GM21360 (cell line): ENCODE data around the gene DGKI.
A peak's percentile ranks its signal among the peaks of the same experiment; 100 is the strongest.
"Not testable (repeated sequence)": the region's sequence is repeated elsewhere in the genome, so short reads cannot be mapped to it uniquely, and the experiment has no call there.

Source experiments
- ATAC-seq: cut with Tn5 transposase; IDR thresholded peaks from one replicate; pipeline ENCODE4 v1.9.1; 2021; ENCODE audit warnings: mild to moderate bottlenecking, moderate library complexity; ENCODE audit not compliant: unreplicated experiment

The DGKI gene

GRCh38 chr7:137836541-137836940 is 10.2 kb downstream of the DGKI start:
- no peak for ATAC-seq

GRCh38 chr7:137836113-137836509 is 10.7 kb downstream of the DGKI start:
- no peak for ATAC-seq

GRCh38 chr7:137835486-137836112 is 11.2 kb downstream of the DGKI start:
- no peak for ATAC-seq

GRCh38 chr7:137834552-137834951 is 12.2 kb downstream of the DGKI start:
- ATAC-seq = no peak

- not testable (repeated sequence) for ATAC-seq
These were observed 13.8 kb downstream of the DGKI start for GRCh38 chr7:137832990-137833389.

GRCh38 chr7:137832382-137832781 is 14.4 kb downstream of the DGKI start:
- ATAC-seq = no peak

- not testable (repeated sequence) for ATAC-seq
These were observed 15.2 kb downstream of the DGKI start for GRCh38 chr7:137831555-137831954.

- no peak for ATAC-seq
These were observed 17.3 kb downstream of the DGKI start for GRCh38 chr7:137829337-137829992.

GRCh38 chr7:137828456-137828855 is 18.3 kb downstream of the DGKI start:
- no peak for ATAC-seq

- no peak for ATAC-seq
These were observed 21.3 kb downstream of the DGKI start for GRCh38 chr7:137825489-137825888.

GRCh38 chr7:137820677-137821420 is 25.9 kb downstream of the DGKI start:
- no peak for ATAC-seq

GRCh38 chr7:137820156-137820555 is 26.6 kb downstream of the DGKI start:
- no peak for ATAC-seq

- no peak for ATAC-seq
These were observed 28.7 kb downstream of the DGKI start for GRCh38 chr7:137818036-137818435.

GRCh38 chr7:137816696-137817320 is 30.0 kb downstream of the DGKI start:
- no peak for ATAC-seq

GRCh38 chr7:137813541-137813940 is 33.2 kb downstream of the DGKI start:
- ATAC-seq = no peak

- no peak for ATAC-seq
These were observed 36.5 kb downstream of the DGKI start for GRCh38 chr7:137810248-137810647.

GRCh38 chr7:137804836-137805235 is 41.9 kb downstream of the DGKI start:
- no peak for ATAC-seq

GRCh38 chr7:137801491-137801890 is 45.3 kb downstream of the DGKI start:
- ATAC-seq = no peak

GRCh38 chr7:137801003-137801402 is 45.8 kb downstream of the DGKI start:
- ATAC-seq = no peak

- ATAC-seq = peak; percentile 99
These were observed 48.6 kb downstream of the DGKI start for GRCh38 chr7:137798073-137798763.

- no peak for ATAC-seq
These were observed 51.6 kb downstream of the DGKI start for GRCh38 chr7:137795211-137795610.
